KG1 (cell line): ENCODE results near the gene ZMAT5.
A peak's percentile ranks its signal among the peaks of the same experiment; 100 is the strongest.

Experiments used
- DNase-seq: peaks from one replicate; lab custom pipeline; 2025; lab: John Stamatoyannopoulos, UW

ZMAT5 gene

DNA sequence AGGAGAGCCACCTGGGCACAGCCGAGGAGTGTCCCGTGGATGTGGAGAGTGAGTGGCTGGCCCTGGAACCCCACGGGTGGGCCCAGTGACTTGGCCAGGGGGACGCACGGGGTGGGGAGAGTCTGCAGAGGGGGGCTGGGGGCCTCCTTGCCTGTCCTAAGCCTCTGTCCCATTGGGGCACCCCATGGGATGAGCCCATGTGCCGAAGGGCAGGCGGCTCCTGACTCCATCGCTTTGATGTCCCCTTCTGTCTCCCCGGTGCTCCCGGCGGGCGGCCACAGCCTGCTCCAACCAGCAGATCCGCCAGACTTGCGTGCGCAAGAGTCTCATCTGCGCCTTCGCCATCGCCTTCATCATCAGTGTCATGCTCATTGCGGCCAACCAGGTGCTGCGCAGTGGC, 37.6 kb downstream of the ZMAT5 start:
- no peak for DNase-seq

DNA sequence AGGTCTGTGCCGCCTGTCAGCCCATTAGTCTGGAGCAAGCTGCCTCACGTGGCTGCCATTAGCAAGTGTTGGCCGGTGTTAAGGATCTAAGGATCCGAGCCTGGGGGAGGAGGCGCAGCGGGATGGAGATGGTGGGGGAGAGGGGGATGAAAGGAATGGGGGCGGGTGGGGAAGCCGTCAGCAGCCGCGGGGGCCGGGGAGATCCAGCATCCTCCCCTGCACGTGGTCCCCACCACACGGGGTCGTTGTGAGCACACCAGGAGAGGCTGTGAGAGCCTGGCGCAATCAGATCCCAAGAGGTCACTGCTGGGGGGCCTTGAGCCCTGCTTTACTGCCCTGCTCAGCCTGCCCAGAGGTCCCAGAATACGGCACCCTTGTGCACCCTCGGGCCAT, 39.7 kb downstream of the ZMAT5 start:
- no peak for DNase-seq

DNA sequence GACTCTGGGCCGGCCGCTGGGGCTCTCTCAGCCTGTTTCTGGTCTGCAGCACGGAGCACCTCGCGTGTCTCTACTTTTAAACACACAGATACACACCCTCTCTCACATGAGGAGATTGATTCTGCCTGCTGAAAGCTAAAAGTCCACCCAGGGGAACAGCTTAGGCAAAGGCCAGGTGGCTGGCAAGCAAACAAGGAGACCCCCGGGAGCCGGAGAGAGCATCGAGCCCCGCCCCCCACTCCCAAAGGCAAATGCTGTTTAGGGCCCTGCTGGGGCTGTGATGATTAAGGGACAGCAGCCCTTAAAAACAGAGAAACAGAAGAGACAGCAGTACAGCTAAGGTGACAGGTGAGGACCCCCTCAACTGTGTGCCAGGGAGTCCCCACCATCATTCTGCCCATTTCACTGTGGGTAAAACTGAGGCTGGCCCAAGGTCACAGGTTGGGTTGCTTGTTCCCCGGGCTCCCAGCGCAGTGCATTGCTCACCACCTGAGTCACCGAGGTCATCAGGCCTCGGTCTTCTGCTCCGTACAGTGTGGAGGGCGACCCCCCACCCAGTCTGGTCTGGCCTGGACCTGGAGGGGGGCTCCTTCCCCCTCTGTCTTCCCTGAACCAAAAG, 40.2 kb downstream of the ZMAT5 start:
- DNase-seq: no peak

DNA sequence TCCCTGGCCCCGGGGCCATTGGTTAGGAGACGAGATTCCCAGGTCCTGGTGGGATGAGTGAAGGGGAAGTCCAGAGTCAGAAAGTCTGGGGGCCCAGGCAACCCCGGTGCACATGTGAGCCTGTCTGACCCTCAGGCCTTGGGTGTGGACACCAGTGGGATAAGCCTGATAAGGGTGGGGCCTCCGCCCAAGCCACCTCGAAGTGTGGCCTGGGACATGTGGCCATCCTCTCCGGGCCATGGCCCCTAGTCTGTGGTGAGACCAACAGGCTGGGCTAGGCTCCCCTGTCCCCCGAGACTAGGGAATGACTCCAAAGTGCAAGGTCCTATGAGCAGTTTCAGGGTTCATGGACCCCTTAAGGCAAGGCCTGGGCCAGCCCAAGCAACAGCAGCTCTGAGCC, 40.7 kb downstream of the ZMAT5 start:
- DNase-seq: no peak

DNA sequence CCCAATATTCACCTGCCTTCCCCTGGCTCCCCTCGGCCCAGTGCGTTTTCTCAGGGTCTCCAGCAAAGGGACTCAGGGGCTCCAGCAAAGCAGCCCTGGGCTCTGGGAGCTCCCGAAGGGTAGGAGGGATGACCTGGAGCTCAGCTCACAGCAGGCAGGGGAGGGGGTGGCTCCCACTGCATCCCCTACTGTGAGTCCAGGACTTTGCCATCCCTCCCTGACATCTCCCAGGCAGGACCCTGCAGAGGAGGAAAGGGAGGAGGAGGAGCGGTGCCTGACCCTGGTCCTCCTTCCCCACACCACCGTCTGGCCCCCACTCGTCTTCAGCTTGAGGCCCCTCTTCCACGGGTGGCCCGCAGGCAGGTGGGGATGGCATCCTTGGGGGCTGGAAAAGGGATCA, 42.0 kb downstream of the ZMAT5 start:
- no peak for DNase-seq

DNA sequence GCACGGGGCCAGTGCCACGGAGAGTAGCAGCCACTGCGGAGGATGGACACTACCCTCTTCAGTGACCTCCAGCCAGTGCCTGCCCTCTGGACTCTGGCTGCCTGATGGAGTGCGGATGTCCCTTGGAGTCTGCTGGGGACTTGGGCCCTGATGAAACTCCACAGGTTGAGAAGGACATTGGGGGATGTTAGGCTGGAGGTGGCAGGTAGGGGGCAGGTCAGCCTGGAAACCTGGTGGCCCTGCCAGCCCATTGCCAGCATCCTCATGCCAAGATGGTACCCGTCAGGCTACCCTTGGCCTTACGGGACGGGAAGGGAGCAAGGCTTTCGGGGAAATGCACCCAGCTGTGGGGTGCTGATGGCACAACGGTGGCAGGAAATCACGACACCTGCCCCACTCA, 43.0 kb downstream of the ZMAT5 start:
- DNase-seq: no peak

DNA sequence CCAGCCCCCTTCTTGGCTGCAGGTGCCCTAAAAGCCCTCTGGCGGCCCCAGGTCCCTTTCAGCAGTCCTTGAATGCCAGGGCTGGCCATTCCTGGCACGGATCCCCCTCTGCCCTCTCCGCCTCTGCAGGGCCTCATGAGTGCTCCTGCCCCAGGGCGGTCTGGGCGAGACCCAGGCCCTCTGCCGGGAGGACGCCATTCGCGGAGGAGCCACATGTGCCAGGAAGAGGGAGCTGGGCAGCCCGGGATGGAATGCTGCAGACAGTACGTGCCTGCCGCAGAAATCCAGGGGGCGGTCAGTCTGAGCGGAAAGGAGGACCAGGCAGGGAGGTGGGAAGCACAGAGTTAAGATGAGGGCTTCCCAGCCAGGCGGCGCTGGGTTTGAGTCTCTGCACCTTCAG, 44.2 kb downstream of the ZMAT5 start:
- no peak for DNase-seq

DNA sequence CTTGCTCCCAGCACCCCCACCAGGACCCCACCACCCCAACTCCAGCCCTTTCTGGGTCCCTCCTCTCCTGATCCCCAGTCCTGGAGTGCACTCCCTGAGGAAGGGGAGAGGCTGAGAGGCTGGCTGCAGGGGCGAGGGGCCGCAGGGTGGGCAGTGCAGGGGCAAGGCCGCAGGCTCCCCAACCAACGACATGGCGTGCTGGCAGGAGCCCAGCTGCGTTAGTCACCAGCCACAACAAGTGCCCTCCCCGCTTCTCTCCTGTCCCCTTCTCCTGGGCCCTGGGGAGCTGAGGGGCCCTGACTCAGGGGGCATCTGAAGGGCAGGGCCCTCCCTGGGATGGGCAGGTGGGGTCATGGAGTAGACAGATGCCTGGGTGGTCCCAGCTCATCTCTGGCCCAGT, 44.7 kb downstream of the ZMAT5 start:
- no peak for DNase-seq

DNA sequence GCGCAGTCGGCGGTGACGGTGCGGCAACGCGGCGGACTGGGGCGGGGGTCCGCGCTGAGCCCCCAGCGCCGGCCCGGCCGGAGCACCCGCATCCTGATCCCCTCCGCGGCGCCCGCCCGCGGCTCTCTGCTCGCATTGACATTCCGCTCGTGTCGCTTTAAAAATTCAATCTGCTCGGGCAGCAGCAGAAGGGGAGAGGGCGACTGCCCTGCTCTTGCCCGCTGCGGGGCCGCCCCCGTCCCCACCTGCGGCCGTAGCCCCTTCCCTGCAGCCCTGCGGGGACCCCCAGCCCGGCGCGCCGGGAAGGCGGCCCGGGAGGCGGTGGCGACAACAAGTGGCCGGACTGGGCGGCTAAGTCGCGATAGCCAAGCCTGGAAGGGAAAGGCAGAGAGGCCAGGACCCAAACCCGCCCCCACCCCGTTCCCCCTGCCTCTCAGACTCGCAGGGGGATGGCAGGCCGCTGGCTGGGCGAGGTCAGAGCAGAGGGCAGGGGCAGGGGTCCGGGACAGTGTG, 45.9 kb downstream of the ZMAT5 start:
- DNase-seq: no peak

DNA sequence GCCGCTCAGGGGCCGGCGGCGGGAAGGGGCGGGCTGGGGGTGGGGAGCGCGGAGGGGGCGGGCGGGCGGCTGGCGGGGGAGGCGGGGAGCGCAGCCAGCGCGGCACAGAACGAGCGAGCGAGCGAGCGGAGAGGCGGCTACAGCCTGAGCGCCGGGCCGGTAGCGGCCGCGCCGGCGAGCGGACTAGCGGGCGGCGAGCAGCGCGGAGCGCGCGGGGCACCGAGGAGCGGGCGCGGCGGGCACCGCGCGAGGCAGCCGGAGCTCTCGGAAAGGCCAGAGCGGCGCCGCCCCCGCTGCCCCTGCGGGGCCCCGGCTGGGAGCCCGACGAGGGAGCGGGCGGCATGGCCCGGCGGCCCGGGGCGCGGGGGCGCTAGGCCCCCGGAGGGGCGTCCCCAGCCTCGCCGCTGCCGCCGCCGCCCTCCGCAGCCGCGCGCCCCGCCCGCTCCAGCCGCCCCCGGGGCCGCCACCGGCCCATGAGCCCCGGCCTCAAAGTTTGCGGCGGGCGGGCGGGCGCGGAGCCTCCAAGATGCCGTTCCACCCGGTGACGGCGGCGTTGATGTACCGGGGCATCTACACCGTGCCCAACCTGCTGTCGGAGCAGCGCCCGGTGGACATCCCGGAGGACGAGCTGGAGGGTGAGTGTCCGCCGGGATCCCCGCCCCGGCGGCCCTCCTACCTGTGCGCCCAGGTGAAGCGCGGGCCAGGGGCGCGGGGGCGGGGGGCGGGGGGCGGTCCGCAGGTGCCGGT, 46.7 kb downstream of the ZMAT5 start, which contains the start of gene CABP7:
Gene CABP7, plus strand, starts transcription at position 105 of the 747 bp plus-strand sequence. Its CDS starts 422 bp downstream, at position 527.
- no peak for DNase-seq

DNA sequence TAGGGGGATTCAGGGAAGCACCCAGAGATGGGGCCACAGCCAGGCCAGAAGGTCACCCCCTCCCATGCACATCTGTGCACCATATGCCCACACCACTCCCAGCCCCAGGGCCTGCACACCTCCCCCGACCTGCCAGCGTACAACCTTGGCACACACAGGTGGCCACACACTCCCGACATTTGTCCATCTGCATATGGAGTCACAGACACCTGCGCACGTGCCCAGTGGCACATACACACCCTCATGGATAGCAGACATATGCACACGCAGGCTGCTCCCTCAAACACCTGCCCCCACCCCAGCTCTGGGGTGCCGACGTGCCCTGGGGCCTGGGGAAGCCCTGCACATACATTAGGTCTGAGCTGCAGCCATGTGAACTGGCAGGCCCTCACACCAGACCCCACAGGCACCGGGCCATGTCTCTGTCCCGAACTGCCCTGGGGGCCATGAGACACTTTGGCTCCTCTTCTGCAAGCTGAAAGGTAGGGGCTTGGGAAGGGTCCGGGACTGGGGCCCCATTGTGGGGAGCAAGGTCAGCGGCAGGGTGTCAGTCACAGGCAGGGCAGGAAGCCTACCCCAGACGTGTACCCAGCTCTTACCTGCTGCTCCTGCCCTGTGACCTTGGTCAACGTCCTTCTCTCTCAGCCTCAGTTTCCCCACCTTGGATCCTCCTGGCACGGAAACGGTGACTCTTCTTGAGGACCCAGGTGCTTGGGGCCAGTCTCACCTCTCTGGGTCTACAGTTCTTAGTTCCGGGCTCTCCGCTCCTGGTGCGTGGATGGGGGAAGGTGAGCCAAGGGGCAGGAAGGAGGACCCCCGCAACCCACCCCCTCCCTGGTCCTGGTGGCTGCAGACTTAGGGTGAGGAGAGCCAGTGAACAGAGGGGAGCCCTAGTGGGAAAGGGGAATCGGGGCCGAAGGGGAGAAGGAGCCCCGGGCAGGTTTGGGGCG, 47.6 kb downstream of the ZMAT5 start:
- no peak for DNase-seq

DNA sequence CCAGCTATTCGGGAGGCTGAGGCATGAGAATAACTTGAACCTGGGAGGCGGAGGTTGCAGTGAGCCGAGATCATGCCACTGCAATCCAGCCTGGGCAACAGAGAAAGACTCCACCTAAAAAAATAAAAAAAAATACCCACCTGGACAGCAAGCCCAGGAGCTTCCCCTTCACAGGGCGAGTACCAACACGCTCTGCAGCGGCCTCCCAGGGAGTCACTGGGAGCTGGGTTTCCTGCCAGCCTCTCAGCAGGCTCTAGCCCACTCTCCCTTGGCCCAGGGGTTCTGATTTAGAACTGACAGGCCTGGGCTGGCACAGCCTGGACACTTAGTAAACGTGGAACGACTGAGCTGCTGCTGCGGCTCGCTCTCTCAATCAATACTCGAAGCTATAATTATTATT, 49.0 kb downstream of the ZMAT5 start:
- no peak for DNase-seq

DNA sequence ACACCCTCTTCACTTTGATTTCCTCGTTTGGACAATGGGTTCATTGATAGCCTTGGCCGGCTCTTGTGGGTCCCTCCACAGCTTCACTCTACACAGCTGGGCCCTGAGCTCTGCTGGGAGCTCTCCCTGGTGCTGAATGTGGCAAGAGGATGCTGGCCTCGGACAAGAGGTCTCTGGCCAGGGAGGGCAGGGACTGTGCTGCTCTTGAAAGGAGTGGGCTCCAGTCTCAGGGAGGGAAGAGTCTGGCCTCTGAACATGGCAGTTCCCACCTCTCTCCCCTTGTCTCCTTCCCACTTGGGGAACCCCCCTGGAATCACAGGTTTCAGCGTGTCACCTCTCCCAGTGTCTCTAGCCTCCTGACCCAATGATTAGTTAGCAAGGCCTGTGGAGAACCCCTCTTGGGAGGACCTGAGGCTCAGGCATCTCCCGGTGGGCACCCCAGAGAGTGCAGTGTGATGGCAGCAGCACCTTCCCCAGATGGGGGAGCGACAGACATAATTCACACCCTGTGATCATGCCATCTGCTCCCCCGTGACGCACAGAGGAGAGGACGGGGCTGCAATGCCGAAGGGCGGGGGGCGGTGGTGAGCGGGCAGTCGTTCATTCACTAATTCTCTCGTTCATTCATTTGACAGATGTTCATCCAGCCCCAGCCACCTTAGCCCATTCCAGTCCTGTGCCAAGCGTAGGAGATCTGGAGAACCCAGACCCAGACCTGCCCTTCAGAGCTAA, 49.8 kb downstream of the ZMAT5 start:
- peak; percentile 6 for DNase-seq

DNA sequence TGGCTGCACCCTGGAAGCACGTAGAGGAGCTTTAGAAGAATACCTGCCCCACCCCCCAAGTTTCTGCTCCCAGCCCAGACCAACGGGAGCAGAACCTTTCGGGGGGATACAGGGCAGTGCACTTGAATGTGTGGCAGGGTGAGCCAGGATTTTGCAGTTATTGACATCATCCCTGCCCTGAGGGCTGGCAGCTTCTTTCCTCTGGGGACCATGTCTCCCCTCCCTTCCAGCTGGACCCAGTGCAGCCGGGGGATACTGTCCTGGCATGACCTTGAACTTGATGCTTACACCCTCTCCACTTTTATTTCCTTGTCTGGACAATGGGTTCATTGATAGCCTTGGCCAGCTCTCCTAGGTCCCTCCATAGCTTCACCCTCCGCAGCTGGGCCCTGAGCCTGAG, 51.1 kb downstream of the ZMAT5 start:
- no peak for DNase-seq

DNA sequence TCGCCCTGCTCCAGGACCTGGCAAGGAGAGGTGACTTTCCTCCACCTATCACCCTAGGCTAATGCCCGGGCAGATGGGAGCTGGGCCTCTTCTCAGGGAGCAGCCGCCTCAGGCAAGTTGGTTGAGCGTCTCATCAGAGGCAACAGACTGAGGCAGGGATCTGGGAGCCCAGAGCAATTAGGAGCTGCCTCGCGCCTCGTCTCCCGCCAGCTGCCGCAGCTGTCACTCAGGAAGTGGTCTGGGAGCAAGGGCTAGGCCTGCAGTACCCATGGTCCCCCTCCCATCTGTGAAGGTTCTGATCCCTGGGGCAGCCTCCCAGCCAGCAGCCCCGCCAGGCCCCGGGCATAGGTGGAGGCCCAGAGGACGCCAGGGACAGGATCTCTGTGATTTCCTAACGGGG, 51.6 kb downstream of the ZMAT5 start:
- DNase-seq: no peak

DNA sequence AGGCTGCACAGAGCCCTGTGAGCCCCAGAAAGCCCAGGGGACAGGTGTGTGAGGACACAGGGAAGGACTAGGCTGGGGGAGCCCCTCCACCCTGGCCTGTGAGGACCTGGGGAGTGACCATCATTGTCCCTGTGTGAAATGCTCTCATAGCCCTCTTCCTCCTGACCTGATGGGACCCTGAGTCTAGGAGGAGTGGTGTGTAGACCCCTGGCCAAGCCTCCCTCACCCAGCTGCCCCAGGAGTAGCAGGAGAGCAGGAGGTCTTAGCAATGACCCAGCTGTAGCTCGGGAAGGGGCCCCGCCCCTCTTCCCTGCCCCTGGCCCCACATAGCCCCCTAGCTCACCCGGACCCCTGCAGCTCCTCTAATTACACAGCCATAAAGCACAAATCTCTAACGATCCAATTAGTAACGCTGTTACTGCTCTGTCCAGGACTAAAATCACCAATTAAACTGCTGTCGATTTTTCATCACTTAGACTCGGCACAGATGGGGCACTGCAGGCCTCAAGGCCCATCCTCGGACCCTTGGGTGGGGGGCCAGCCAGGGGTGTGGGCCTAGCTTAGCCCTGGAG, 53.6 kb downstream of the ZMAT5 start:
- DNase-seq: no peak

DNA sequence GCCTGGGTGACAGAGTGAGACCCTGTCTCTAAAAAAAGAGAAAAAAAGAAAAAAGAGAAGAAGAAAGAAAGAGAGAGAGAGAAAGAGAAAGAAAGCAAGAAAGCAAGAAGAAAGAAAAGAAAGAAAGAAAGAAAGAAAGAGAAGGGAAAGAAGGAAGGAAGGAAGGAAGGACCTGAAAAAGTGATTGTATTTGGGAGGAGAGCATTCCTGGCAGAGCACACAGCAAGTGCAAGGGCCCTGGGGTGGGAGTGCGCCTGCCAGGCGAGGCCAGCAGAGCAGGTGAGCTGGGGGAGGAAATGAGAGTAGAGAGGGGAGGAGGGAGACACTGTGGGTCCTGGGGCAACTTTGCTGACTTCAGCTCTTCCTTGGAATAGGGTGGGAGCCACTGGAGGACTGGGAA, 54.7 kb downstream of the ZMAT5 start:
- DNase-seq: no peak

DNA sequence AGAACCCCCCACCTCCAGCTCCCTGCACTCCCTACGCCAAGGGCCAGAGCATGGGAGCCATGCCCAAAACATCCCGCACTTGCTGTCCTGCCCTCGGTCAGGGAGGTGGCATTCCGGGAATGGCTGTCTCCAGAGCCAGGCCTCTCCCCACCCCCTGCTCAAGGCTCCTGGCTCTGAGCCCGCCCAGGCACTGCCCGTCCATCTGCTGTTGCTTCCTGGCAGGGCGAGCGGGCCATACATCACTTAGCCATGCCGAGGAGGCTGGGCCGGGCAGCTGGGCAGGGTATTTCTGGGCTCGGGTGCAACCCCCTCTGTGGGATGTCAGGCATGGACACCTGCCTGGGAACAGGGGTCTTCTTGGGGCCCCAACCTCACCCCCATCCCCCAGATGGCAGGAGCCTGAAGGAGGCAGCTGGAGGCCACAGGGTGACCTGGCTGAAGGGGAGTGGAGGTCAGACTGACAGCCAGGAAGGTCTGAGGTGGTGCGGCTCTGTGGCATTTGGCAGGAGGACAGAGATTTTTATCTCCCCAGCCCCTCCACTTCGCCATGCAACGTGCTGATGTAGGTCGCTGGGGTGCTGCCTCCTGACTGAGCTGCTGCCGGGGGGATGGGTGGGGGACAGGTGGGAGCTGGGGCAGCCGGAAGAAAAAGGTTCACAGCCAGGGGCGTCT, 55.7 kb downstream of the ZMAT5 start:
- no peak for DNase-seq

DNA sequence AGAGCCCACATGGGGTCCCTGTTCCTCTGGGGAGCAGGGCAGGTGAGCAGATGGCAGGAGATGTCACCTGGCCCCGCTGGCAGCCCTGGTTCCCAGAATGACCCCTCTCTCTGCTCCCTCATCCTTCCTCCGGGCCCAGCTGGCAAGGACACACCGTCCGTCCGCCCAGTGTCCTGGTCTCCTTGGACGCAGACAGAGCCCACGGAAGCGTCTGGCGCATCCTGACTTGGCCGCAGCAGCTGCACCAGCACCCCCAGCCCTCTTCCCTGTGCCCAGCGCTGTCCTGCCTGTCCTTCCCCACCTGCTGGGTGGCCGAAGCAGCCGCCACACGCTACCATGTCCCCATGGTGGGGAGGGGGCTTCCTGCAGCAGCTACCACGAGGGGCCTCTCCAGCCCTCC, 56.6 kb downstream of the ZMAT5 start:
- DNase-seq: no peak

DNA sequence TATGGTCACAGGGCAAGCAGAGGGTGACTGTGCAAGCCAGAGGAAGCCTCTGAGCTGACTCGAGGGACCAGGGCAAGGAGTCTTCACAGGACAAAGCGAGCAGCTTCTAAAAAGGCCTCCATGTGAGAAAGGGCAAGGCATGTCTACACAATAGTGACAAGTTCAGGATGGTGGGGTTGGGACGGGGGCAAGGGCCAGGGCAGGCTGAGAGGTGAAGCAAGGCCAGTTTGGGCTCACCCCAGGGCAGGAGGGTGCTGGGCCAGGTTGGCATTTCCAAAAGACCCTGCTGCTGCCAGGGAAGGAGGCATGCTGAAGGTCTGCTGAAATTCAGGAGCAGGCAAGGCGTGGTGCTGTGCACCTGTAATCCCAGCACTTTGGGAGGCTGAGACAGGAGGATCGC, 59.3 kb downstream of the ZMAT5 start:
- no peak for DNase-seq

DNA sequence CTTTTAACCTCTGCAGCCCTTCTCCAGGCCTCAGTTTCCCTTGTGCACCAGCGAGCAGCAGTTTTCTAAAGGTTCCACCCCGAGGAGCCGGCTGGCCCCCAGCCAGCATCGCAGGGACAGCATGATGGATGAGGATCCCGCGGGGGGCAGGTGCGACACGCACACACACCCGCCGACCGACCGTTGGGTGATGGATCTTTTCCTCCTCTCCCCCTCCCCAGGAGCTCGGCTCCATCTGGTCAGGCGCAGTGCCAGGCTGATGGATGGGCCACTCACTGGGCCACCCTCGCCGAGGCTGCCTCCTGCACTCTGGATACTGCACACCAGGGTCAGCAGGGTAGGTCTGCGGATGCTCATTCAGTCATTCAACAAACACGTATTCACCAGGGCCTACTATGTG, 59.8 kb downstream of the ZMAT5 start:
- DNase-seq: no peak
